GM10847 (cell line): Measurements from ENCODE around the gene ADAM22.

Experiments
- POLR2A ChIP-seq: IDR thresholded peaks from 2 replicates; pipeline ENCODE4 v1.6.1; 2011; ENCODE audit not compliant: insufficient read length; ENCODE audit errors: extremely low read depth

The ADAM22 gene

GRCh38 chr7:88202799-88203198 is 268.7 kb downstream of the ADAM22 start:
- TF ChIP-seq POLR2A: no peak

GRCh38 chr7:88203401-88203800 is 269.4 kb downstream of the ADAM22 start:
- no peak for TF ChIP-seq POLR2A

GRCh38 chr7:88204525-88205110 is 270.6 kb downstream of the ADAM22 start:
- TF ChIP-seq POLR2A: no peak

- TF ChIP-seq POLR2A: no peak
Measured at GRCh38 chr7:88205179-88205578, 271.1 kb downstream of the ADAM22 start.

GRCh38 chr7:88206254-88206653 is 272.2 kb downstream of the ADAM22 start:
- TF ChIP-seq POLR2A: no peak

- no peak for TF ChIP-seq POLR2A
Measured at GRCh38 chr7:88208521-88208920, 274.5 kb downstream of the ADAM22 start.

GRCh38 chr7:88212918-88213317 is 278.9 kb downstream of the ADAM22 start:
- TF ChIP-seq POLR2A: no peak

GRCh38 chr7:88214456-88214855 is 280.4 kb downstream of the ADAM22 start:
- no peak for TF ChIP-seq POLR2A

GRCh38 chr7:88215295-88215694 is 281.2 kb downstream of the ADAM22 start:
- no peak for TF ChIP-seq POLR2A

GRCh38 chr7:88216276-88216675 is 282.2 kb downstream of the ADAM22 start:
- no peak for TF ChIP-seq POLR2A

GRCh38 chr7:88217675-88218428 is 283.8 kb downstream of the ADAM22 start:
- no peak for TF ChIP-seq POLR2A

GRCh38 chr7:88218429-88218745 is 284.3 kb downstream of the ADAM22 start:
- no peak for TF ChIP-seq POLR2A

GRCh38 chr7:88218836-88219605 is 285.0 kb downstream of the ADAM22 start:
- TF ChIP-seq POLR2A: no peak

- peak; percentile 75 for TF ChIP-seq POLR2A
Measured at GRCh38 chr7:88219781-88220747, 286.0 kb downstream of the ADAM22 start, which contains the start of gene SRI. Gene SRI, minus strand, starts transcription at chr7:88220038. Its CDS starts 12 bp downstream, at chr7:88220026.

- TF ChIP-seq POLR2A: no peak
Measured at GRCh38 chr7:88223265-88223664, 289.2 kb downstream of the ADAM22 start.

- TF ChIP-seq POLR2A: no peak
Measured at GRCh38 chr7:88224601-88225275, 290.7 kb downstream of the ADAM22 start.
